Right kidney (tissue), 1 donor: ENCODE results near the gene TAF6.

Experiments used
- DNase-seq: peaks from one replicate; pipeline ENCODE4 v3.0.0-alpha.2; 2016

The TAF6 gene

DNA sequence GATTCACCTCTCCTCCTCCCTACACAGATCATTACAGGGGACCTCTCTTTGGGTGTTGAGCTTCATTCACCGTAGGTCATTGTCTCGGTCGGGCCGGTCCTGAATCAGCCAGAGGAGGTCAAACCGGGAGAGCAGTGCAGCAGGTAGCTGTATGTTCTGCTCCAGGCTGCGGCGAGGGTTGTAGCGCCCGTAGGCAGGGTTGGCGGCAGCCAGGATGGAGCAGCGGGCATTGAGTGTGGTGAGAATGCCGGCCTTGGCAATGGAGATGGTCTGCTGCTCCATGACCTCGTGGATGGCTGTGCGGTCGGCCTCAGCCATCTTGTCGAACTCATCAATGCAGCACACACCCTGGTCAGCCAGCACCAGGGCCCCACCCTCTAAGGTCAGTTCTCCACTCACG lies 23.5 kb downstream of the TAF6 start:
- DNase-seq = no peak

DNA sequence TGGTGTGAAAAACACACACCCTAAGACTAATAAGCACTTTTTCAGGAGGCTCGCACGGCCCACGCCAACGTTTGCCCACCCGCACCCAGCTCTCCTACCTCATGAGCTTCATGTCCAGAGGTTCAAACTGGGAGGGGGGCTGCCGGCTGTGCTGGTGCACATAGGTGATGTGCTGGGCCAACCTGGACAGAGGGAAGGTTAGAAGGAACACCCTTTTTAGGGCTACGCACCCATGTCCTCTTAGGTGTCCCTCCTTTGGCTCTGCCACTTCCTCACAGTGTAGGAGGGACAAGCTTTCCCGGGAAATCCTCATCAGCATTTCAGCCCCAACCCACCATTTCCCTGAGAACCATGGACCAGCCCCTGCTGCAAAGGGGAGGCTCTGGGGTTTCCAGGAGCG lies 23.9 kb downstream of the TAF6 start:
- no peak for DNase-seq

DNA sequence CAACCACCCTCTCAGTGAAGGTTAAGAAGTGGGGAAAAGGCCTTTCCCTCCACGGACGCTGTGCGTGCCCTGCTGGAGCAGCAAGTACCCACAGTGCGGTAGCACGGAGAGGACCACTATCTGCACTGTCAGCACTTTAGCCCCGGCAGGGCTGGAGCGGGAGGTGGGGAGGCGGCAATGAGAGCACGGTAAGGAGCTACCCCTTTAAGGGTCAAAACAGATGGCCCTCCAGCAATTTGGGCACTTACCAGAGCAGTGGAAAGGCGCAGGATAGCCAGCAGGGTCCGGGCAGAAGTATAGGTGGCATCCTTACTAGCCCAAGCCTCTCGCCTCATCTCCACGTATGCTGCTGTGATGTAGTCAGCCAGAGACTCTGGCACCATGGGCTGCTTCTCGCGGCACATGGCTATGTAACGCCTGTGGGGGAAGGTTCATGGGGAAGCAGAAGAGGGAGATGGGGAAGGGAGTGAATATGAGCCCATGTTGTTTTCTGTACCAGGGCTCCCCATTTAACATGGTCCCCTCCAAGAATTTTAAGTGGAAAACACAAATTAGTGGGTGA lies 25.2 kb downstream of the TAF6 start:
- DNase-seq = no peak

DNA sequence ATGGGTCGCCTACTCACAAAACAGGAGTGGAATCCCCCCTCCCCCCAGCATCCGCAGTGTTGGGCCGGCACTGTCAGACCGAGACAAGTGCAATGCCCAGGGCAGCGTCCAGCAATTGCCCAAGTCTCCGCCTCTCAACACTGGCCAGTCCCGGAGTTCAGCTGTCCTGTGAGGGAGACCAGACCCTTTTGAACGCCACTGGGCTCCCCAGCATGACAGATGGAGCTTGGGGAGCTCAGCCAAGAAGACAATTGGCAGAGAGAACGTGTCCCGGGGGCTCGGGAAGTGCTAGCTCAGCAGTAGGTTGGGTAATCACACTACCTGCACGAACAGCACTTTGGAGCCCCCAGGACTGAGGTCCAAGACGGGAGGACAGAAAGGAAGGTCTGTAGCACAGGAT lies 25.7 kb downstream of the TAF6 start:
- DNase-seq = no peak

DNA sequence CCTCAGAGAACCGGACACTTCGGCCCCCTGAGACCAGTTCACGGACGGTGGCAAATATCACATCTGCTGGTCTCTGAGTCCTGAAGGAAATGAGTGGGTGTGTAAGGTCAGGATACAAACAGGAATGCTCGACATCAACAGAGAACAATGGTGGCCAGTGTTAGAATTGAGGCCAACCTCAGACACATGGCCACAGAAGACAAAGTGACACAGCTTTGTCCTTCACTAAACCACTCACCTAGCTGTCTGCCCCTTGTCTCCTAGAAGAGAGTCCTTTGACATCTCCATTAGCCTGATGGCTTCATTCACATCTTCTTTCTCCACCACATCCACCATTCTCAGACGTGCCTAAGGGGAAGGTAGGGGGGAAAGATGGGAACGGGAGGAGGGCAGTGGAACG lies 26.1 kb downstream of the TAF6 start:
- no peak for DNase-seq

DNA sequence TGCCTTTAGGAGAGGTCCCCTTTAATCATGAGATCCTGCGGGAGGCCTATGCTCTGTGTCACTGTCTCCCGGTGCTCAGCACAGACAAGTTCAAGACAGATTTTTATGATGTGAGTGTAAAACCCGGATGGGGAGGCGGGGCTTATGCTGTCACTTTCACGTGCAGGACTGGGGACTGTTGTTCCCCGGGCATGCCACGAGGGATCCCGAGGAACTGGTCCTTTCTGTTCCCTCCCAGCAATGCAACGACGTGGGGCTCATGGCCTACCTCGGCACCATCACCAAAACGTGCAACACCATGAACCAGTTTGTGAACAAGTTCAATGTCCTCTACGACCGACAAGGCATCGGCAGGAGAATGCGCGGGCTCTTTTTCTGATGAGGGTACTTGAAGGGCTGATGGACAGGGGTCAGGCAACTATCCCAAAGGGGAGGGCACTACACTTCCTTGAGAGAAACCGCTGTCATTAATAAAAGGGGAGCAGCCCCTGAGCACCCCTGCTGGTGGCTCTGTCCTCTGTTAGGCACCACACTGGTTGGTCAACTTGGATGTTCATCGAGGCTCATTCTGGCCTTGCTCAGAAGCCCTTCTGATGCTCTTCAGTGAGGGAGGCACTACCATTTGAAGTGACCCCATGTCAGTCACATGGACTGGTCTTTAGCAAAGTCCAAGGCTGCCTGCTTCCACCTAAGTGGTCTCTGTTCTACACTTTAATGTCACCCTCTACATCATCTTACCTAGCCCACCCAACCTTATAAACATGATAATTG lies 27.6 kb downstream of the TAF6 start:
- no peak for DNase-seq

DNA sequence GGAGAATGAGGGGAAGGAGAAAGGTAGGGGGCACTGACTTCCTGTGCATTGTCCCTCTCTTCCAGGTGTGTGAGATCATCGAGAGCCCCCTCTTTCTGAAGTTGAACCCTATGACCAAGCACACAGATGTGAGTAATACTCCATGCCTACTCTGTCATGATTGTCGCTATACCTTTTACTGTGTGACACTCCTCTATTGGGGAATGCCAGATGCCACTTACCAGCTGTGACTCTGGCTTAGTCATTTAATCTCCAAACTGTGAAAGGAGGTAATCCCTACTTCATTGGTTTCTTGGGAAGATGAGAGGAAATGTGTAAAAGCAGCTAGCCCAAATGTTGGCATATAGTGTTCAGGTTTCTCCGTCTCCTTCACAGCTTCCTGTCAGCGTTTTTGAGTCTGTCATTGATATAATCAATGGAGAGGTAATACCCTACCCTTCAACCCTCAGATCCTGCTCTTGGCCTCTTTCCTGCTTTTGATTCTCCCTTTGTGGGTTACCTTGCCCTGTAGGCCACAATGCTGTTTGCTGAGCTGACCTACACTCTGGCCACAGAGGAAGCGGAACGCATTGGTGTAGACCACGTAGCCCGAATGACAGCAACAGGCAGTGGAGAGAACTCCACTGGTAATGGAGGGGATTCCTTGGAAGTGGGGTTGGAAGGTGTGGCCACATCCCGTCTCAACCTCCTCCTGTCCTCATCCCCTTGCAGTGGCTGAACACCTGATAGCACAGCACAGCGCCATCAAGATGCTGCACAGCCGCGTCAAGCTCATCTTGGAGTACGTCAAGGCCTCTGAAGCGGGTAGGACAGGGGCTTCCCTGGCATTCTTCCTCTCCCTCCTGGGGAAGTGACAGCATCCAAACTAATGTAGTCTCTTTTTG lies 28.4 kb downstream of the TAF6 start:
- DNase-seq = no peak

DNA sequence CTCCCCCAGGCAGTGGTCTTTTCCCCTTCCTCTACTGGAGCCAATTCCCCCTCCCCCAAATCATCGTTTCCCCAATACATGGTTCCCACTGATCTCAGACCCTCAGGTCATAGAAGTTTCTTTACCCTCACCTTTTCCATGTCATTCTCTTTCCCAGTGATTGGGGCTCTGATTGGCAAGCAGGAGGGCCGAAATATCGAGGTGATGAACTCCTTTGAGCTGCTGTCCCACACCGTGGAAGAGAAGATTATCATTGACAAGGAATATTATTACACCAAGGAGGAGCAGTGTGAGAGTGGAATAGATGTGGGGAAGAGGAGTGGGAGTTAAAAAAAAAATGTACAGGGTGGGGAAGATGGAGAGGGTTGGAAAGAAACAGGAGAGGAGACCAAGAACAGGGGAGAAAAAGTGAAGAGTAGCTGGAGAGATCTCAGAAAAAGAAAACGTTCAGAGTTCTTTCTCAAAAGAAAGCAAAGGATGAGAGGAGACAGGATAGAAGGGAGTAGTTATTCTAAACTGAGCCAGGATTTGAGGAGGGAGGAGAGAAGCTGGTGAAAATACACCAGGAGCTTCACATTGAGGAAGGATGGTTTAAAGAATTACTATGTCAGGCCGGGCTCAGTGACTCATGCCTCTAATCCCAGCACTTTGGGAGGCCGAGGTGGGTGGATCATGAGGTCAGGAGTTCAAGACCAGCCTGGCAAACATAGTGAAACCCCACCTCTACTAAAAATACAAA lies 29.5 kb downstream of the TAF6 start:
- no peak for DNase-seq

DNA sequence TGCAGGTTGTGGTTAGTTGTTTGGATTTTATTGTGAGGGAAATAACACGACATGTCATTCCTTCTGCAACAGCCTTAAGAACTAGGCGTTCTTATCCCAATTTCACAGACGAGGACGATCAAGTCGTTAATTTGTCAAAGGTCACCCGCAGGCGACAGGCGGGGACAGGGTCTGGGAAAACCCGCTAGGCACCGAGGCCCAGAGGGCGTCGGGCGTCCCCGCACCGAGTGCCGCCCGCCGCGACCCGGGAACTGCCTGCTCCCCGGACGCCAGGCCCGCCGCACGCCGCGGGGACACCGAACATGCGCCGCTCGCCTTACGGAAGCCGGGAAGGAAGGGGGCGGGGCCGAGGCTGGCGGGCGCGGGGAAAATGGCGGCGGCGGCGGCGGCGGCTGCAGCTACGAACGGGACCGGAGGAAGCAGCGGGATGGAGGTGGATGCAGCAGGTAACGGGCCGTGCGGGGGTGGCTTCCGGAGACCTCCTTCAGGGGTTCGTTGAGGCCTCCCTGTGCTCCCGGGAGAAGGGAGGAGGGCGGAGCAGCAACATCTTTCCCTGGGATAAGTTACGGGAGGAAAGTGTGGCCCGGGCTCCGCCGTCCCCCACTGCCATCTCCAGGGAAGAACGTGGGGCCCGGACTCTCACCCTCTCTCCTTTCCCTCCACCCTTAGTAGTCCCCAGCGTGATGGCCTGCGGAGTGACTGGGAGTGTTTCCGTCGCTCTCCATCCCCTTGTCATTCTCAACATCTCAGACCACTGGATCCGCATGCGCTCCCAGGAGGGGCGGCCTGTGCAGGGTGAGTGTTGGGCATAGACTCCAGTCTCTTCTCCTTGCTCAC lies 30.3 kb downstream of the TAF6 start, which contains the start of gene COPS6:
Gene COPS6 (plus strand): TSS at position 349 of the 837 bp plus-strand sequence. CDS start 22 bp downstream, at position 371.
- peak; percentile 91 for DNase-seq

DNA sequence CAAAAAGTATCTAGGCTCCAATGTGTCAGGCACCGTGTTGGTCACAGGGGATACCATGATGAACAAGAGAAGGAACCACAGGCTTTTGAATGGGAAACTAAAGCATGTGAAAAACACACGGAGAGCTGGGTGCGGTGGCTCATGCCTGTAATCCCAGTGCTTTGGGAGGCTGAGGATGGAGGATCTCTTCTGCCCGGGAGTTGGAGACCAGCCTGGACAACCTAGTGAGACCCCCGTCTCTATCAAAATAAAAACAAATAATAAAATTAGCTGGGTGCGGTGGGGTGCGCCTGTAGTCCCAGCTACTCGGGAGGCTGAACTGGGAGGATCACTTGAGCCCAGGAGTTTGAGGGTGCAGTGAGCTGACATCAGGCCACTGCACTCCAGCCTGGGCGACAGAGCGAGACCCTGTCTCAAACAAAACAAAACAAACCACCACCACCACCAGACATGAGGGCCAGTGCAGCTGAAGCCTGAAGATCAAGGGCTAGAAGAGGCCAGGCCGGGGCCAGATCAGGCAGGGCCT lies 31.0 kb downstream of the TAF6 start:
- no peak for DNase-seq

DNA sequence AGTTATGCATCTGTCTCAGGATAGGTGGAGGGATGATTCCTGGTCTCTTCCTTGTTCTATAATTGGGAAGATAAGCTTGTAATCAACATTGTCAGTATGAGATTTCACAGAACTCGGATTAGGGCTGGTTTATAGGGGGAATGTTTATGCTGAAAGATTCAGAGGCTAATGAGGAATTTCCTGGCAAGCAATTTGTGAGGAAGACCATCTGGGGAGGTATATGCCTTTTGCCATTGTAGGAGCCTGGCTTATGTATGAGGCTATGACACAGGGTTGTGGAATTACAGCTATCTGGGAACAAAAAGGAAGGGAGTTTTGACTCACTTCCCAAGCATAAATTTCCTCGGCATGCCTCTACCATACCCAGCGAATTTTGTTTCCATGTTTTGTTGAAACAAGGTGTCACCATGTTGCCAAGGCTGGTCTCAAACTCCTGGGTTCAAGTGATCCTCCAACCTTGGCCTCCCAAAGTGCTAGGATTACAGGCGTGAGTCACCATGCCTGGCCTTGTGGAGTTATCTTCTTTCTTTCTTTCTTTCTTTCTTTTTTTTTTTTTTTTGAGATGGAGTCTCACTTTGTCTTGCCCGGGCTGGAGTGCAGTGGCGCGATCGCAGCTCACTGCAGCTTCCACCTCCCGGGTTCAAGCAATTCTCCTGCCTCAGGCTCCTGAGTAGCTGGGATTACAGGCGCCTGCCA lies 32.0 kb downstream of the TAF6 start:
- DNase-seq = no peak

DNA sequence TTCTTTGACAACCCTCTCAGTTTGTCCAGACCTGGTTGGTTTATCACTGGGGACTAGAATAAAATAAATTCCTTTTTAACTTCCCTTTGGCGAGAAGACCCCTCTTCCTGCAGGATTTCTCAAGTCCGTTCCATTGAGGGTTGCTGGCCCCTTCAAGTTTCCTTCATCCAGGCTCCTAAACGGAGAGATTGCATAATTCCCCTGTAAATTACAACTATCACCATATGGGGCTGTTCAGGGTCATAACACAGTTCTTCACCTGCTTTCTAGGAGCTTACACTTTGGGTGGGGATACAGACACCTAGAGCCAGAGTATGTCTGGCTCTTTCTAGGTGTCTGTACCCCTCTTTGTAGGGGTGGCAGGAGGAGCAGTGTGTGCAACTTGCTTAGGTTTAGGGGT lies 33.6 kb downstream of the TAF6 start:
- no peak for DNase-seq

DNA sequence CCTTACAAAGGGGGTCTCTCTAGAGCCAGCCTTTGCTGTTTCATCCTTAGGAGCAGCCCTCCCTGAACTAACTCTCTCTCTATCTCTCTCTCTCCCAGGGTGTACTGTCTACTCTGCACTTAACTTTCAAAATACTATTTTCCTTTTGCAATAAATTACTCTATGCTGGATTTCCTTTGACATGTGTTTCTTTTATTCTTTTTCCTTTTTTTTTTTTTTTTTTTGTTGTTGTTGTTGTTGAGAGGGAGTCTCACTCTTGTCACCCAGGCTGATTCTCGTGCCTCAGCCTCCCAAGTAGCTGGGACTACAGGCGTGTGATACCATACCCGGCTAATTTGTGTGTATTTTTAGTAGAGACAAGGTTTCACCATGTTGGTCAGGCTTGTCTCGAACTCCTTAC lies 36.2 kb downstream of the TAF6 start:
- DNase-seq = no peak

DNA sequence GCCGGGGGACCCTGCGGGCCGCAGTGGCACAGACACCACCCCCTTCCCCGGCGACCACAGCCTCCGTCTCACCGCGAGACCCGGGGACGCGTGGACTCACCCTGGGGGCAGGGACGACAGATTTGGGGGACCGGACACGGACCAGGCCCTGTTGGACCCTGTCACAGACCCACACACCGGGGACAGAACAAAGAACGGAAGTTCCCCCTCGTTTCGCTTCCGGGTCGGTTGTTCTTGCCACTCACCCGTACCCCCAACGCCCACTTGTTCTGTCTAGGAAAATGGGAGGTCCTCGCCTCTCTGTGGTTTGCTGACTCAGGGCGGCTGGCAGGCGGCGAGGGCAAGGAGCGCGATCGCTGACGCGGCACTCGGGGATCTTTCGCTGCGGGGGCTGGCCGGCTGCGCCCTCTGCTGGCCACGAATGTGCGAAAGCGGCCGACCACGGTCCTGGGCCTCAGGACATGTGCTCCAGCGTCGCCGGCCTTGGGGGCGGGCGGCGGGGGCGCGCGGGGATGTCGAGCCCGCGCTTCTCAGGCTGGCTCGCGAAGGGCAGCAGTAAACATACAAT lies 37.5 kb downstream of the TAF6 start, which contains the start of gene ZNF3:
Gene ZNF3 (minus strand): TSS at position 189 of the 568 bp plus-strand sequence. CDS start 4,366 bp downstream, outside the sequence.
- DNase-seq = peak; percentile 89

DNA sequence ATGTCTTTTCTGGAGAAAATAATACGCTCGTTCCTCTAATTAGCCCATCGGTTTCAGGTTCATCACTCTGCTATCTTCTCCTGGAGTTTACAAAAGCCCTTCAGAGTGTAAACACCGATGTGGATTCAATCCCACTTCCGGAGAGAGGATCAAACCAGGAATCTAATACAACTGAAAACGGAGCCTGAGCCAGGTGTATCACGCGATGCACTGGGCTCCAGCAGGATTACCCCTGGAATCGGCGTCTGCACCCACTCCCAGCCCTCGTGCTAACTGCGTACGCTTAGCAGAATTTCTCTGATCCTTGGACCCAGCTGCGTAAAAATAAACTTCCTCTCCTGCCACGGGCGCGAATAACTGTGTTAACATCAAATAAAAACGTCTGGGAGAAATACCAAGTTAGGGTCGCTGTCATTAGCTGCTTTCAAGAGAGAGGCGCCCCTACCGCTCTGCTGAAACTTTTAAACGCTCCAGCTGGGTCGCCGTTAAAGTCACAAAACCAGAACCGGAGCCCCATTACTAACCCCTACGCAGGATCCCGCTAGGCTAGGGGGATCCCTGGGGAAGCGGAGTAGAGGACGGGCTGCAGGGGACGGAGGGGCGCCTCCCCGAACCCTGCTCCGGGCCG lies 38.1 kb downstream of the TAF6 start:
- DNase-seq = no peak

DNA sequence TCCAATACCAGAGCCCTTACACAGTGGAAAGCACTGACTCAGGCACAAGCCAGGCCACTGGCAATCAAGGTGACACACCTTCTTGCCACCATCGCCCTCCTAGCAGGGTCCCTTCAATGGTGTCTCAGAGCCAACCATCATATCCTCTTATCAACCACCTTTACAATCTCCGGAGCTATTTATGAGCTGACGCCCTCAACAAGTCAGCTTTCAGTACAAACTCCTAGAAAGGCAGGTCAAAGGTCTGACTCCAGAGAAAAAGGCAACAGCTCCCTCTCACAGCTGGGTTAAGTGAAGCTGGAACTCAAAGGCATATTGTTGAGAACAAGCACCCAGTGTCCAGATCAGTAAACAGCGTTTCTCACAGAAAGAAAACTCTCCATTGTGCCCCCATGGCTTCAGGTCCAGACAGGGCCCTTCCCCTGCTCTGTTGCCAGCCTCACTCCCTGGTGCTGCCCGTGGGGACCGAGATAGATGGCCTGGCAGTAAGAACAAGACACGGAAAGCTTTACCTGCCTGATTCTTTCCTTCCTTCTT lies 40.1 kb downstream of the TAF6 start:
- DNase-seq = no peak

DNA sequence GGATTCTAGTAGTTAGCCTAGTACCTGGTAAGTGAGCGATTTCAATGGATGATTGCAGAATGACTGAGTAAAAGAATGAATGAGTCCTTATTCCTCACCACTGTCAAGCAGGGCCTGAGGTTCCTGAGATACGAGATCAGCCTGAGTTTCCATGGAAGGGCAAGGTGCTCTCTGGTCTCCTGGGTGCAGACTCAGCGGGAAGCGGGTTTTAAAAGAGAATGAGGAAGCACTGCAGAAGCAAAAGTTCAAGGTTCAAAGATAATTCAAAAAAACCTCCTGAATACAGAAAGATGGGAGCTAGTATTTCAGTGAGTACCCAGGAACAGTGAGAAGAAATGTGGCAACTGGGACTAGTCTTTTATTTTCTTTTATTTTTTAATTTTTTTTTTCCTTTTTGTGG lies 42.0 kb downstream of the TAF6 start:
- DNase-seq = no peak

DNA sequence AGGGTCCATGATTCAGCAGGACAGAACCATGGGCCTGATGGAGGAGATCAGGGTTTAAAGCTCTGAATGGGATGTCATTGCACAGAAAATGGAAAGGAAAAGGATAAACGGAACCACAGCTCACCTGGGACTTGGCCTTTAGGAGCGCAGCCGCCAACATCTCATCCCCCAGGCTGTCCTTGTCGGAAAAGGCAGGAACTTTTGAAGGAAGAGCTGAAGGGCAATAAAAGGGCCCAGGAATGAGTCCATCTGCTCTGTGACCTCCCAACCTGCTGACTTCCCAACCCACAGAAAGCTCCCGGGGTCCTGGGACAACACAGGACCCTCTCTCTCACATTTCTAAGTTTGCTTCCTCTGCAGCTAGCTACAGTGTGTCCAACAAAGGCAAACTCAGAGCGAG lies 43.7 kb downstream of the TAF6 start:
- no peak for DNase-seq

DNA sequence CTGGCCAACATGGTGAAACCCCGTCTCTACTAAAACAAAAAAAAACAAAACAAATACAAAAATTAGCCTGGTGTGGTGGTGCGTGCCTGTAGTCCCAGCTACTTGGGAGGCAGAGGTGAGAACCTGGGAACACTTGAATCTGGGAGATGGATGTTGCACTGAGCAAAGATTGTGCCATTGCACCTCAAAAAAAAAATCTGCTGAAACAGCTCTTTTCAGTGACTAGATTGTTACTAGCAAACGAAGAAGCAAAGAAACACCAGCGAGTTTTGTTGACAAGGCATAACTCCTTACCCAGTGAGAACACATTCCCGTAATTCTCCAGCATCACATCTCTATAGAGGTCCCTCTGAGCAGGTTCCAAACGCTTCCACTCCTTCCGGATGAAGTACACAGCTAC lies 44.3 kb downstream of the TAF6 start:
- DNase-seq = no peak
